A673 (cell line): Measurements from ENCODE around the gene LENG1.

Experiments used
- EZH2 ChIP-seq: fragments of 200-600 bp; sonication (generic); IDR thresholded peaks from 2 replicates; pipeline ENCODE4 v1.6.1; 2017; ENCODE audit warnings: borderline replicate concordance, low read depth, mild to moderate bottlenecking, mixed read lengths, antibody characterized with exemption, low read length; ENCODE audit not compliant: poor library complexity, severe bottlenecking
- TF ChIP-seq, protein P1 (sequence below): fragments of 300-800, 200-600 bp; sonication (generic); conservative IDR thresholded peaks from 2 replicates; pipeline ENCODE4 v1.5.1; 2017; ENCODE audit warnings: low read depth, mild to moderate bottlenecking, antibody characterized with exemption, low read length, moderate library complexity, mixed read lengths

DNA sequence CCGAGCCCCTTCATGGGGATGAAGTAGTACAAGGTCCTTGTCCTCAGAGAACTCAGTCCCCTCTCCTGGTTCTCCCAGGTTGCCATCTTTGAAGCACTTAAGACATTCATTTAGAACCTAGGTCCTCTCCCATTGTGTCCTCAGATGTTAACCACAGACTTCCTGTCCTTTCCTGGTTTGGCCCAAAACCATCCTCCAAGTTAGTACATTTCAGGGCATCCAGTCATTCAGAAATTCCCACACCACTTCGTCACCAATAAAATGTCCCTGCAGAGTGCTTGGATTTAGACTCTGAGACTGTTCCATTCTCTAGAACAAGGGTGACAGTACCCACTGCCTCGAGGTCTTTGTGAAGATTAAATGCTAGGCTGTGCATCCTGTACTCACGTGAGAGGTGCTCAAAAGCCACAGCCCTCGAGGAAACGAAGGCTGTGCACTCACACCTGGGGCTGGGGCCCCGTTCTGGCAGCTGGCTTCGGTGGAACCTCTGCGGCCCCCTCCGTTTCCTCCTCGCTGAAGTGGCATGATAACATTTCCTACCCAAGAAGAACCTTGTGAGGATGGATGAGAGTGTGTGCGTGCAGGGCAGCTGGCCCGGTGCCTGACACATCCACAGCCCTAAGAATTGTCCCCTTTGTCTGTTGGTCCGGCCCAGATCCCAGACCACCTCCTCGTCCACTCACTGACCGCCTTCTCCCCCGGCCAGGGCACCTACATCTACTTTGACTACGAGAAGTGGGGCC lies 4.7 kb downstream of the LENG1 start:
- TF ChIP-seq, protein P1, sequence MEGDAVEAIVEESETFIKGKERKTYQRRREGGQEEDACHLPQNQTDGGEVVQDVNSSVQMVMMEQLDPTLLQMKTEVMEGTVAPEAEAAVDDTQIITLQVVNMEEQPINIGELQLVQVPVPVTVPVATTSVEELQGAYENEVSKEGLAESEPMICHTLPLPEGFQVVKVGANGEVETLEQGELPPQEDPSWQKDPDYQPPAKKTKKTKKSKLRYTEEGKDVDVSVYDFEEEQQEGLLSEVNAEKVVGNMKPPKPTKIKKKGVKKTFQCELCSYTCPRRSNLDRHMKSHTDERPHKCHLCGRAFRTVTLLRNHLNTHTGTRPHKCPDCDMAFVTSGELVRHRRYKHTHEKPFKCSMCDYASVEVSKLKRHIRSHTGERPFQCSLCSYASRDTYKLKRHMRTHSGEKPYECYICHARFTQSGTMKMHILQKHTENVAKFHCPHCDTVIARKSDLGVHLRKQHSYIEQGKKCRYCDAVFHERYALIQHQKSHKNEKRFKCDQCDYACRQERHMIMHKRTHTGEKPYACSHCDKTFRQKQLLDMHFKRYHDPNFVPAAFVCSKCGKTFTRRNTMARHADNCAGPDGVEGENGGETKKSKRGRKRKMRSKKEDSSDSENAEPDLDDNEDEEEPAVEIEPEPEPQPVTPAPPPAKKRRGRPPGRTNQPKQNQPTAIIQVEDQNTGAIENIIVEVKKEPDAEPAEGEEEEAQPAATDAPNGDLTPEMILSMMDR, result no peak
- no peak for TF ChIP-seq EZH2
